Stimulated activated memory B cell treated with anti-CD40 and anti-IgM and Interleukin-4, amounts not matched to agents 10 μg/mL and 1 μg/mL and 100 μg/mL, for 72 hours (primary cell): Measurements from ENCODE around the gene CST3.
"Not testable (repeated sequence)": the region's sequence is repeated elsewhere in the genome, so short reads cannot be mapped to it uniquely, and the experiment has no call there.

ENCODE experiments used
- ATAC-seq: fragments of 150-1000 bp; cut with Tn5 transposase; 2 replicates; pipeline ENCODE4 v1.10.0; 2021
- H3K27ac Mint-ChIP-seq: one replicate; pipeline ENCODE4 v1.8.0; 2022; ENCODE audit warnings: mild to moderate bottlenecking, mixed read lengths
- H3K27me3 Mint-ChIP-seq: one replicate; pipeline ENCODE4 v1.8.0; 2022; ENCODE audit warnings: mixed read lengths
- H3K36me3 Mint-ChIP-seq: one replicate; pipeline ENCODE4 v1.8.0; 2022; ENCODE audit warnings: mixed read lengths
- H3K4me1 Mint-ChIP-seq: one replicate; pipeline ENCODE4 v1.8.0; 2022; ENCODE audit warnings: mixed read lengths
- H3K4me3 Mint-ChIP-seq: one replicate; pipeline ENCODE4 v1.8.0; 2022; ENCODE audit warnings: mild to moderate bottlenecking, moderate library complexity, mixed read lengths
- H3K9me3 Mint-ChIP-seq: one replicate; pipeline ENCODE4 v1.8.0; 2022; ENCODE audit warnings: mixed read lengths

The CST3 gene

GRCh38 chr20:23629542-23630391, 8.0 kb downstream of the CST3 start:
- Mint-ChIP-seq H3K36me3 (no peaks in the 10 kb centered on the region), H3K27ac (no peak overlapping the region)

GRCh38 chr20:23629017-23629541, 8.7 kb downstream of the CST3 start:
- Mint-ChIP-seq H3K27me3 (peaks cover 33% of the 10 kb centered on the region), H3K36me3 (no peaks in the 10 kb centered on the region), H3K4me1 (no peaks in the 10 kb centered on the region), H3K9me3 (no peaks in the 10 kb centered on the region), H3K27ac (no peak overlapping the region), H3K4me3 (no peak overlapping the region)
- ATAC-seq, result no peak

More at GRCh38 chr20:23629542-23630391, 8.0 kb downstream of the CST3 start:
- Mint-ChIP-seq H3K9me3 (no peaks in the 10 kb centered on the region), H3K27me3 (peaks cover 31% of the 10 kb centered on the region), H3K4me3 (no peak overlapping the region), H3K4me1 (no peaks in the 10 kb centered on the region)
- no peak for ATAC-seq

- Mint-ChIP-seq H3K27me3 (peaks cover 29% of the 10 kb centered on the region), H3K27ac (no peak overlapping the region), H3K4me1 (no peaks in the 10 kb centered on the region), H3K9me3 (no peaks in the 10 kb centered on the region), H3K4me3 (no peak overlapping the region), H3K36me3 (no peaks in the 10 kb centered on the region)
- ATAC-seq, result no peak
Observed at GRCh38 chr20:23628402-23629016, 9.2 kb downstream of the CST3 start.

- Mint-ChIP-seq H3K4me3 (no peak overlapping the region), H3K36me3 (no peaks in the 10 kb centered on the region), H3K4me1 (peaks cover 6% of the 10 kb centered on the region), H3K9me3 (no peaks in the 10 kb centered on the region), H3K27ac (no peak overlapping the region), H3K27me3 (peaks cover 25% of the 10 kb centered on the region)
- no peak for ATAC-seq
Observed at GRCh38 chr20:23627501-23627900, 10.3 kb downstream of the CST3 start.

- Mint-ChIP-seq H3K27me3 (peaks cover 31% of the 10 kb centered on the region), H3K4me1 (peaks cover 6% of the 10 kb centered on the region), H3K27ac (no peak overlapping the region), H3K9me3 (no peaks in the 10 kb centered on the region), H3K4me3 (no peak overlapping the region), H3K36me3 (no peaks in the 10 kb centered on the region)
- ATAC-seq, result no peak
Observed at GRCh38 chr20:23626040-23626620, 11.6 kb downstream of the CST3 start.

GRCh38 chr20:23625236-23625964, 12.4 kb downstream of the CST3 start:
- Mint-ChIP-seq H3K27ac (no peak overlapping the region), H3K4me3 (no peak overlapping the region), H3K4me1 (peaks cover 6% of the 10 kb centered on the region)

GRCh38 chr20:23624324-23624691, 13.4 kb downstream of the CST3 start:
- Mint-ChIP-seq H3K27ac (no peak overlapping the region), H3K9me3 (no peaks in the 10 kb centered on the region), H3K4me1 (peaks cover 6% of the 10 kb centered on the region), H3K4me3 (no peak overlapping the region), H3K36me3 (no peaks in the 10 kb centered on the region), H3K27me3 (peaks cover 31% of the 10 kb centered on the region)
- ATAC-seq, result no peak

More at GRCh38 chr20:23625236-23625964, 12.4 kb downstream of the CST3 start:
- Mint-ChIP-seq H3K36me3 (no peaks in the 10 kb centered on the region), H3K27me3 (peaks cover 32% of the 10 kb centered on the region), H3K9me3 (no peaks in the 10 kb centered on the region)
- ATAC-seq, result no peak

- H3K27ac Mint-ChIP-seq, result no peak overlapping the region
Observed at GRCh38 chr20:23623666-23624323, 14.0 kb downstream of the CST3 start.

GRCh38 chr20:23622839-23623343, 14.9 kb downstream of the CST3 start:
- no peaks in the 10 kb centered on the region for H3K36me3 Mint-ChIP-seq
- no peak overlapping the region for H3K27ac Mint-ChIP-seq
- H3K9me3 Mint-ChIP-seq, result no peaks in the 10 kb centered on the region
- peaks cover 20% of the 10 kb centered on the region for H3K27me3 Mint-ChIP-seq
- H3K4me3 Mint-ChIP-seq, result no peak overlapping the region
- ATAC-seq, result no peak
- peaks cover 6% of the 10 kb centered on the region for H3K4me1 Mint-ChIP-seq

More at GRCh38 chr20:23623666-23624323, 14.0 kb downstream of the CST3 start:
- H3K4me3 Mint-ChIP-seq, result no peak overlapping the region
- H3K36me3 Mint-ChIP-seq, result no peaks in the 10 kb centered on the region
- H3K27me3 Mint-ChIP-seq, result peaks cover 25% of the 10 kb centered on the region
- H3K9me3 Mint-ChIP-seq, result no peaks in the 10 kb centered on the region
- peaks cover 6% of the 10 kb centered on the region for H3K4me1 Mint-ChIP-seq
- ATAC-seq, result no peak

GRCh38 chr20:23622401-23622800, 15.4 kb downstream of the CST3 start:
- not testable (repeated sequence) for ATAC-seq, H3K9me3 Mint-ChIP-seq, H3K27ac Mint-ChIP-seq, H3K4me1 Mint-ChIP-seq, H3K4me3 Mint-ChIP-seq, H3K36me3 Mint-ChIP-seq
- H3K27me3 Mint-ChIP-seq, result peaks cover 20% of the 10 kb centered on the region

GRCh38 chr20:23620670-23621386, 16.9 kb downstream of the CST3 start:
- peaks cover 20% of the 10 kb centered on the region for H3K27me3 Mint-ChIP-seq
- not testable (repeated sequence) for H3K4me3 Mint-ChIP-seq, H3K4me1 Mint-ChIP-seq, H3K36me3 Mint-ChIP-seq, H3K27ac Mint-ChIP-seq, ATAC-seq, H3K9me3 Mint-ChIP-seq

GRCh38 chr20:23614163-23614562, 23.6 kb downstream of the CST3 start:
- Mint-ChIP-seq H3K4me3 (no peak overlapping the region), H3K9me3 (peaks cover 4% of the 10 kb centered on the region), H3K36me3 (no peaks in the 10 kb centered on the region), H3K4me1 (no peaks in the 10 kb centered on the region), H3K27me3 (no peaks in the 10 kb centered on the region), H3K27ac (no peak overlapping the region)
- no peak for ATAC-seq

- Mint-ChIP-seq H3K4me3 (no peak overlapping the region), H3K36me3 (no peaks in the 10 kb centered on the region), H3K4me1 (no peaks in the 10 kb centered on the region), H3K27ac (no peak overlapping the region), H3K27me3 (no peaks in the 10 kb centered on the region), H3K9me3 (peaks cover 4% of the 10 kb centered on the region)
- ATAC-seq, result no peak
Observed at GRCh38 chr20:23613676-23614075, 24.1 kb downstream of the CST3 start.

- H3K4me1 Mint-ChIP-seq, result no peaks in the 10 kb centered on the region
- H3K27ac Mint-ChIP-seq, result no peak overlapping the region
- no peak overlapping the region for H3K4me3 Mint-ChIP-seq
- no peak for ATAC-seq
- H3K27me3 Mint-ChIP-seq, result no peaks in the 10 kb centered on the region
- no peaks in the 10 kb centered on the region for H3K36me3 Mint-ChIP-seq
- peaks cover 4% of the 10 kb centered on the region for H3K9me3 Mint-ChIP-seq
Observed at GRCh38 chr20:23612396-23612795, 25.4 kb downstream of the CST3 start.
